Stimulated activated CD4-positive, alpha-beta T cell treated with anti-CD3 and anti-CD28 coated beads, TNF-alpha, amount 100 ng/mL, for 4 hours (primary cell): ENCODE measurements around the gene LGR5.
"Not testable (repeated sequence)": the region's sequence is repeated elsewhere in the genome, so short reads cannot be mapped to it uniquely, and the experiment has no call there.

Source experiments
- DNase-seq, 3 experiments: peaks; one replicate each; pipeline ENCODE4 v3.0.0-alpha.2; 2020; ENCODE audit warnings: low read depth in 3 of 3

The LGR5 gene

GRCh38 chr12:71476513-71476912 lies 36.9 kb downstream of the LGR5 start:
- DNase-seq: no peak

GRCh38 chr12:71477609-71478008 lies 38.0 kb downstream of the LGR5 start:
- no peak for DNase-seq

GRCh38 chr12:71478270-71478669 lies 38.7 kb downstream of the LGR5 start:
- no peak for DNase-seq

- no peak for DNase-seq
These were observed 44.8 kb downstream of the LGR5 start for GRCh38 chr12:71484272-71484905.

- DNase-seq: not testable (repeated sequence)
These were observed 51.2 kb downstream of the LGR5 start for GRCh38 chr12:71490844-71491243.

- no peak for DNase-seq
These were observed 53.0 kb downstream of the LGR5 start for GRCh38 chr12:71492604-71493003.

GRCh38 chr12:71499834-71500233 lies 60.2 kb downstream of the LGR5 start:
- DNase-seq: no peak

- no peak for DNase-seq
These were observed 64.2 kb downstream of the LGR5 start for GRCh38 chr12:71503579-71504391.

GRCh38 chr12:71504476-71504875 lies 64.9 kb downstream of the LGR5 start:
- DNase-seq: no peak

- no peak for DNase-seq
These were observed 70.1 kb downstream of the LGR5 start for GRCh38 chr12:71509705-71510104.

- DNase-seq: no peak
These were observed 77.7 kb downstream of the LGR5 start for GRCh38 chr12:71517145-71517846.

GRCh38 chr12:71521125-71521524 lies 81.5 kb downstream of the LGR5 start:
- no peak for DNase-seq

GRCh38 chr12:71524626-71525025 lies 85.0 kb downstream of the LGR5 start:
- no peak for DNase-seq

GRCh38 chr12:71533703-71534102 lies 94.1 kb downstream of the LGR5 start:
- no peak for DNase-seq

- no peak for DNase-seq
These were observed 96.8 kb downstream of the LGR5 start for GRCh38 chr12:71536279-71536938.

- no peak for DNase-seq
These were observed 97.5 kb downstream of the LGR5 start for GRCh38 chr12:71536939-71537622.

GRCh38 chr12:71538807-71539206 lies 99.2 kb downstream of the LGR5 start:
- DNase-seq: no peak

- no peak for DNase-seq
These were observed 102.0 kb downstream of the LGR5 start for GRCh38 chr12:71541583-71541982.

GRCh38 chr12:71546322-71546861 lies 106.8 kb downstream of the LGR5 start:
- no peak for DNase-seq

- DNase-seq: no peak
These were observed 109.3 kb downstream of the LGR5 start for GRCh38 chr12:71548893-71549292.

- DNase-seq: no peak
These were observed 111.9 kb downstream of the LGR5 start for GRCh38 chr12:71551529-71551928.
